ENCODE data around the gene UBE2Q2. TPM values are rescaled to one million over a fixed set of nuclear protein-coding genes. Genes with fewer than 3 reads are reported as not detected.
"Not testable (repeated sequence)": the region's sequence is repeated elsewhere in the genome, so short reads cannot be mapped to it uniquely, and the experiment has no call there.

The UBE2Q2 gene
- total RNA-seq, 1 experiment from 2014 or later: 37.5 TPM

DNA sequence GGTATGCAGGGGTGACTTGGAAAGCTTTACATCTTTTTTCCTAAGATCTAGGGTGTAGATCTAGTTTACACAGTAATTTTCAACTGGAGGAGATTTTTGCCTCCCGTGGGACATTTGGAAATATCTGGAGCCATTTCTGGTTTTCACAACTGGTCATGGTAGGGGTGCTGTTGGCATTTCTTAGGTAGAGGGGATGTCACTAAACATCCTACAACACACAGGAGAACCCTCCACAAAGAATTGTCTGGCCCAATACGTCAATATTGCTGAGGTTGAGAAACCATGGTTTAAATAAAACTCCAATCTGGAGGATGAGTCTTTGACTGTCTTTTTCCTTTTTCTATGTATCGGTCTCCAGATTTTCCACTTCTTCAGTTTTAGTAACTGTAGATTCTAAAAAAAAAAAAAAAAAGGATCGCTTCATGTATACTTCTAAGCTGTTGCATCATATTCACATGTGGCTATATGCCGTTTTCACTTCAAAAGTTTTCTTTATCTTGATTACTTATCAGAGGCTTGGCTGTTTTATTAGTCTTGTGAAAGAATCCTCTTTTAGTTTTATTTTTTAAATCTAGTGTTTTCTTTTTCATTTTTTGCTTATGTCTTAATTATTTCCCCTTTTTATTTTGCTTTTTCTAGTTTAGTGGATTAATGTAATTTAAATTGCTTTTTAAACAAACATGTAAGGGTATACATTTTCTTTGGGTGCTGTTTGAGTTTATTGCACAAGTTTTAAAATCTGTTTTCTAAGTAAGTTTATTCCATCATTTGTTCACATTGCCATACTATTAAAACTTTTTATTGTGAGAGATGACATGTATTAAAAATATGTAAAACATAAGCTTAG, 21.2 kb downstream of the UBE2Q2 start:
- DNase-seq (ENCODE audit: low read depth): no peak

DNA sequence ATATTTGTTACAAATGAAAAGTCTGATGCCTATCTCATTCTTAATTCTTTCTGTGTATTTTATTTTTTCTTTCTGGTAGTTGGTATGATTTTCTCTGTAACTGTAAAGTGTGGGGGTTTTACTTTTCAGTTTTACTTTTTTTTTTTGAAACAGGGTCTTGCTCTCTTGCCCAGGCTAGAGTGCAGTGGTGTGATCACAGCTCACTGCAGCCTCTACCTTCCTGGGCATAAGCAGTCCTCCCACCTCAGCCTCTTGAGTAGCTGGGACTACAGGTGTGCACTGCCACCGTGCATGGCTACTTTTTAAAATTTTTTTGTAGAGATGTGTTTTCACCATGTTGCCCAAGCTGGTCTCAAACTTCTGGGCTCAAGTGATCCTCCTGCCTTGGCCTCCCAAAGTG, 22.8 kb downstream of the UBE2Q2 start:
- not testable (repeated sequence) for DNase-seq (ENCODE audit: low read depth)

DNA sequence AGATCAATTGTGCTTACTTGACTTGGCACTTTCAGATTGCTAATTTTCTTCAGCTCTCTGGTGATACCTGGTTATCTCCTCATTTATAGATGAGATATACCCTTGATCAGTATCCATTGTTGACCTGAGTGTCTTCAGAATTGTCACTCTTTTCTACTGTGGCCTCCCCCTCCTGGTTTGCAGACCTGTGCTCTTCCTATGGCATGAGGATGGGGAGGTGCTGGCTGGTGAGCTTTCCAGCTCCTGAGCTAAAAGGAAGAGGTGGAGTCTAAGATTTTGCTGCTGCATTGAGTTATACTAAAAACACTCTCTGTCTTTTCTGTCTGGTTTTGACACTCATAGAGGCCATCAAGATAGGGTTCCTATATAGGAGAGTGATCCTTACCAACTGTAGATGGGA, 23.7 kb downstream of the UBE2Q2 start:
- DNase-seq (ENCODE audit: low read depth): no peak

DNA sequence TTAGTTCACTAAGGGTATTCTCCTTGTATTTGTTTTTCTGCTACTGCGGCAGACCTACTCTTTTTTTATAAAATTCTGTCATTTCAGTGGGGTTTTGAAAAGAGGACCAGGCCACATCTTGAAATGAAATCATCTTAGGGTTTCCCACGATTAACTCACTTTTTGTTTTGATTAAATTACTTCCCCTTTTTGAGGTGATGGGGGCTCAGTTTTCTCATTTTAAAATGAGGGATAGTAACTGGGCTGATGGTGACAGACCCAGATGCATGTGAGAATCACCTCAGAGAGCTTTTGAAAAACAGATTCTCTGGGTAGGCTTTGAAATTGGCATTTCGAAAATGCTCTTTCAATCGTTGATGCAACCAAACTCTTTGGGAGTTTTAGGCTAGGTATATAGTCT, 24.2 kb downstream of the UBE2Q2 start:
- DNase-seq (ENCODE audit: low read depth): no peak

DNA sequence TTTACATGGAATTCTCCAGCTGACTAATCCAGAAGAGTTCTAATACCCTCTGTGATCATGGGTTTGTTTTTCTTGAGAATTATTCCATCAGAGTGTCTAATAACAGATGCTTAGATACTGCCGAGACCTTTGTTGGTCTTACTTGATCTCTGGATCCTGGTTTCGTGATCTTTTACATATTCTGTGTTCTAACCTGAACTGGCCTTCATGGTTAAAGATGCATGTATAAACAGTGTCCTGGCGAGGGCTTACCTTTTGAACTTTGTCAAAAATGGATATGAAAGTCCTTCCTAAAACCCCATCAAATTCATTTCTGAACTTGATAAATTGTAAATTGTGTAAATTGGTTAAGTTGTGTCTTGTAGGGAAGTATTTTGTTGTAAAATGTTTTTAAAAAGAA, 24.8 kb downstream of the UBE2Q2 start:
- DNase-seq (ENCODE audit: low read depth): no peak

DNA sequence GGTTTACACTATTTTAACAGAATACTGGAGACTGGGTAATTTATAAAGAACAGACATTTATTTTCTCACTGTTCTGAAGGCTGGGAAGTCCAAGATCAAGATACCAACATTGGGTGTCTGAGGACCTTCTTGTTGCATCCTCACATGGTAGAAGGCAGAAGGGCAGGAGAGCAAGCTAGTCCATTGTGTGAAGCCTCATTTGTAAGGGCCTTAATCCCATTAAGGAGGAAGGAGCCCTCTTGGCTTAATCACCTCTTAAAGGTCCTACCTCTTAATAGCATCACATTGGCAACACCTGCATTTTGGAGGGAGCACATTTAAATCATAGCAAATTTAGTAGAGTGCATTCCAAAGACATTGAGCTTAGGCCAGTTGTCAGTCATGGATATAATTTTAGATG, 26.2 kb downstream of the UBE2Q2 start:
- DNase-seq (ENCODE audit: low read depth): no peak

DNA sequence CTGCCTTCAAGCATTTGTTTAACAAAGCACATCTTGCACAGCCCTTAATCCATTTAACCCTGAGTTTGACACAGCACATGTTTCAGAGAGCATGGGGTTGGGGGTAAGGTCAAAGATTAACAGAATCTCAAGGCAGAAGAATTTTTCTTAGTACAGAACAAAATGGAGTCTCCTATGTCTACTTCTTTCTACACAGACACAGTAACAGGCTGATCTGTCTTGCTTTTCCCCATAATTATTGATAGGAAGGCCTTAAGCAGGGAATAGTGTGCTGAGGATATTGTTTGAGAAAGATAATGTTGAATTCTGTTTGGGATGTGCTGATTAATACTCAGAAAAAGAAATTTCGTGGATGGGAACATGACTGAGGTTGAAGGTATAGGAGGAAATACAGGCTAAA, 28.3 kb downstream of the UBE2Q2 start:
- DNase-seq (ENCODE audit: low read depth): not testable (repeated sequence)

DNA sequence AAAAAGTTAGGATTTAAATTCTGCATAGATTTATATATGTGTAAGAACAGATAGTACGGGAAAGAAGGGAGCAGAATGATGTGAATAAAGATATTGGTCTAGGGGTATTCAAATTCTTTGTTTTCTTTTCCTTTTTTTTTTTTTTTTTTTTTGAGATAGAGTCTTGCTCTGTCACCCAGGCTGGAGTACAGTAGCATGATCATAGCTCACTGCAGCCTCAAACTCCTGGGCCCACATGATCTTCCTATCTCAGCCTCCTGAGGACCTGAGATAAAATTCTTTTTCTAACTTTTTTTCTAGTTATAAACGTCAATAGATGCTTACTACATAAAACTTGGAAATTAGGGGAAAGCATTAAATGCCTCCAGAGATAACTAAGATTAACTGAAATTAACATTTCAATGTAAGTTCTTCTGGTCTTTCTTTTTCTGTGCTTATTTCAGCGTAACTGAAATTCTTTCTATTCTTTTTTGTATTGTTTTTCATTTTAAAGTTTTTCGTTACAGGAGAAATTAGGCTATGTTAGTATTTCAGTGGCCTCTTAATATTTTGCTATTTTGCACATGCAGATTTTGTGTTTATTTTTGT, 29.2 kb downstream of the UBE2Q2 start:
- DNase-seq (ENCODE audit: low read depth): no peak

DNA sequence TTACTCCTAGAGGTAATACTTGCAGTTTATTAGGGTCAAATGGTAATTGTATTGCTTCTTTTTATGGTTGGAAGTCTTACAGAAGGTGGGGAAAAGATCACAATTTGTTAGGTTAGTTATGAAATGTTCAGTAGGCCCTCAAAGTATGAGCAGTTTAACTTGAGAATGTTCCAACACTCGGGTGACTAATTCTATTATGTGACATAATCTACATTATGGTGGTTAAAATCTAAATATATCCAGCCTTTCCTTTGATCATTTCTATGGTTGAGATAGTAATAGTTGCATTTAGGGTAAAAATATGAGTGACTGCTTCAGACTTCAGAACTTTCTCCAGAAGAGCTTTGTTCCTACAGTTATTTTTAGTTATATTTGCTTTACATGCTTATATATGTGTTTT, 40.8 kb downstream of the UBE2Q2 start:
- no peak for DNase-seq (ENCODE audit: low read depth)

DNA sequence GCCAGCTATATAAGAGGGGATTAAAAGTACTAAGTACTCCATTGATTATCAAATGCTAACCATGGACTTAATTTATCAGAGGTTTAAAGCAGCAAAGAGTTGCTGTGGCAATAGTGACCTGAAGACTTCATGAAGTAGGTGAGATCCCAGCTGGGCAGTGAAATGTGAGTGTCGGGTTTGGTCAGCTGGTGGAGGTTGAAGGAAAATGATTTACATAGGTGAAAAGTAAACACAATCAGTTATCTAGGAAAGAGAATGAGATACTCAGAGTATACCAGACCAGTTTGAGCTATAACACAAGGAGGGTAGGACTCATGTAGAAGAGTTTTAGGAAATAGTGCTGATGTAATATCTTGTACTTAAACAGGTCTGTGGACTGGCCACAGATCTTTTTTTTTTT, 43.9 kb downstream of the UBE2Q2 start:
- DNase-seq (ENCODE audit: low read depth): no peak

DNA sequence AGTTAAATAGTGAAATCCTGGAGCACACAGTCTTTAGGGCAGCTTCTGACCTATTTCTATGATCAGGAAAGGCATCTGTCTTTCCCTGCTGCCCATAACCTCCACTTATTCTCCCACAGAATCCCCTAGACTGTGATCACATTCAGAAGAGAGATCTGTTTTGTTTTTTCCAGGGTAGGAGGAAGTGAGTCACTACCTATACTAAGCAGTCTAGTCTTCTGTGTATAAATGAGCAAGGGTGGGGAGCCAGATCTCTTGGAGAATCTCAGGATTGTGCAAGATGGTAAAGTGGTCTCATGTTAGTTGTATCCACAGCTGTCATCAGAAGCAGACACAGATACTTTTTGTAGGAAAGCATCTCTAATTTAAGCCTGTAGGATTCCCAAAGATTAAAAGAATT, 48.6 kb downstream of the UBE2Q2 start:
- DNase-seq (ENCODE audit: low read depth): peak; percentile 79

DNA sequence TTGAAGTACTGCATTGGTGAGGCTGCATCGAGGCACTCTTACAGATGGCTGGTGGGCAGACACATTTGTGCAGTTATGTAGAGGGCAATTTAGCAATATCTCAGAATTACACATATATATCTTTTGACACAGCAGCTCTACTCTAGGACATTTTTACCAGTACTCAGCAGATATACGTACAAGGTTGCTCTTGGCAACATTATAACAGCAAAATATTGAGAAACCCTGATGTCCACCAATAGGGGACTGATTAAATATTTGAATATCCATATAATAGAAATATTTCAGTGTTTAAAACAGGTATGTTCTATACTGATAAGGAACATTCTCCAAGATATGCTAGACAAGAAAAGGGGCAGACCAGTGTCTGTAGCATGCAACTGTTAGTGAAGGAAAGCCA, 52.5 kb downstream of the UBE2Q2 start:
- no peak for DNase-seq (ENCODE audit: low read depth)

DNA sequence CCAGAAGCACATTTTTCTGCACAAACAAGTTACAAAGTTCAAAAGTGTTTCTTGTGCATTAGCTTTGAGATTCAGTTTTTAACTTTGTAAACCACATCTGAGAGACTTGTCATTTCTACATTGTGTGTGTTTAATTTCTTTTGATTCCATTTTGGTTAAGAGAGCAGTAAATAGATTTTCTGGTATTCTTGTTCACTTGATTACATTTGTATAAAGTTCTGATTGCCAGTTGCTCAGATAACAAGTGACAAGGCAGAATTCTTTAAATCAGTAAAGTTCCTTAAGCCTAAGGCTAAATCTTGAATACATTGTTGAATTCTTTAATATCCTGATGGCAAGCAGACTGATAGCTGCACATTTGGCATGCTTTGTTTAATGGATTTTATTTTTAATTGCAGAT, 57.3 kb downstream of the UBE2Q2 start:
- DNase-seq (ENCODE audit: low read depth): no peak

DNA sequence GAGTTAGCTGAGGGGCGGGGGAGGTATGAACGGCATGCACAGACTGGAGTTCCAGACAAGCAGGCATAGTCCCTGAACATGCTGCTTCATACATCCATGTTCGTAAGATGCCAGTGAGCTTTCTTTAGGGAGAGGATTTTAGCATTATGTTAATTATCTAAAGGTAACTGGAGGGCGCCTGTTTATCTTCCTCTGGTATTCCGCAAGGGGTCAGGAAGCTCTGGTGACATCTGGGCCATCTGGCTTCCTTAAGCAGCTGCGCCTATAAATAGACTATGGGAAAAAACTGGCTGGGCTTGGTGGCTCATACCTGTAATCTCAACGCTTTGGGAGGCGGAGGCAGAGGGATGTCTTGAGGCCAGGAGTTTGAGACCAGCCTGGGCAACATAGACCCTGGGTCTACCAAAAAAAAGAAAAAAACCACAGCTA, 58.9 kb downstream of the UBE2Q2 start:
- DNase-seq (ENCODE audit: low read depth): no peak

DNA sequence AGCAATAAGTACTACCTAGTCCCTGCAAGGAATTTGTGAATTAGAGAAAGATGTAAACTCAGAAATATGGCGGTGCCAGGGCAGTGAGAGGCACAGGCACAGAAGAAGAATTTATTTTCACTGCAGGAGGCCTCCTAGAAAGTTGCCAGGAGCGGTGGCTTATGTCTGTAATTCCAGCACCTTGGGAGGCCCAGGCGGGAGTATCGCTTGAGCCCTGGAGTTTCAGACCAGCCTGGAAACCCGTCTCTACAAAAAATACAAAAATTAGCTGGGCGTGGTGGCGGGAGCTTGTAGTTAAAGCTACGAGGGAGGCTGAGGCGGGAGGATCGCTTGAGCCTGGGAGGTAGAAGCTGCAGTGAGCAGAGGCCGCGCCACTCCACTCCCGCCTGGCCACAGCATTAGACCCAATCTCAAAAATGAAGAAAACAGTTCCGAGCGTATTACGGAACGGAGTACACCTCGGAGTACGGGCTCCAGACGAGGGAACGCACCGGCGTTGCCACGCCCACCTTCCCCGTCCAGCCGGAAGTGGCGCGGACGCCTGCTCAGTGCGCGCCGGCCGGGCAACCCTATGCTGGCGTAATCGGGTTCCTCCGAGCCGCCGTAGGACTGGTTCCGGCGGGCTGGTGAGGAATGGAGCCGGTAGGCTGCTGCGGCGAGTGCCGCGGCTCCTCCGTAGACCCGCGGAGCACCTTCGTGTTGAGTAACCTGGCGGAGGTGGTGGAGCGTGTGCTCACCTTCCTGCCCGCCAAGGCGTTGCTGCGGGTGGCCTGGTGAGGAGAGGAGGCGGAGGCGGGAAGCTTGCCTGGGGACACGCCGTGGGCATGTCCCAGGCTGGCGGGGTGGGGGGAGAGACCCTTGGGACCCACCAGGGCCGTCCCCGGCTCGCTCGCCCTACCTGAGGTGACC, 60.3 kb downstream of the UBE2Q2 start, which contains the start of gene FBXO22:
TSS of gene FBXO22 (plus strand) at position 548 of the 909 bp plus-strand sequence. CDS start at position 634, 86 bp downstream.
- peak; percentile 87 for DNase-seq (ENCODE audit: low read depth)

DNA sequence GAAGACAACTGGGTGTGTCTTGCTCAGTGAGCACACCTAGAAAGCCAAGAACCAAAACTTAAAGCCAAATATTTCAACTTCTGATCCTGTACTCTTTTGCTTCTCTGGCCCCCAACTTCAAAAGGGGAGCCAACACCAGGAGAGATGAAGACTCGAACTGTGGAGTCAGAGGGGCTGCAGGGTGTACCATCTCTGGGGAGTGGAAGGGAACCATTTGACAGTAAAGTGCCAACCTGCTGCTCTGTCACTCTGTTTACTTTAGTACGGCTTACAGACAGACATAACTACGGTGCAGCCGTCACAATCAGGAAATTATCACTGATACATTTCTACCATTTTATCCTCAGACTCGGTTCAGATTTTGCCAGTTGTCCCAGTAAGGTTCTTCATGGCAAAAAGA, 62.0 kb downstream of the UBE2Q2 start:
- DNase-seq (ENCODE audit: low read depth): no peak

DNA sequence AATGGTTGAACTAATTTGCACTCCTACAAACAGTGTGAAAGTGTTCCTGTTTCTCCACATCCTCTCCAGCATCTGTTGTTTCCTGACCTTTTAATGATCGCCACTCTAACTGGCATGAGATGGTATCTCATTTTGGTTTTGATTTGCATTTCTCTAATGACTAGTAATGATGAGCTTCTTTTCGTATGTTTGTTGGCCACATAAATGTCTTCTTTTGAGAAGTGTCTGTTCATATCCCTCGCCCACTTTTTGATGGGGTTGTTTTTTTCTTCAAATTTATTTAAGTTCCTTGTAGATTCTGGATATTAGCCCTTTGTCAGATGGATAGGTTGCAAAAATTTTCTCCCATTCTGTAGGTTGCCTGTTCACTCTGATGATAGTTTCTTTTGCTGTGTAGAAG, 67.1 kb downstream of the UBE2Q2 start:
- not testable (repeated sequence) for DNase-seq (ENCODE audit: low read depth)

DNA sequence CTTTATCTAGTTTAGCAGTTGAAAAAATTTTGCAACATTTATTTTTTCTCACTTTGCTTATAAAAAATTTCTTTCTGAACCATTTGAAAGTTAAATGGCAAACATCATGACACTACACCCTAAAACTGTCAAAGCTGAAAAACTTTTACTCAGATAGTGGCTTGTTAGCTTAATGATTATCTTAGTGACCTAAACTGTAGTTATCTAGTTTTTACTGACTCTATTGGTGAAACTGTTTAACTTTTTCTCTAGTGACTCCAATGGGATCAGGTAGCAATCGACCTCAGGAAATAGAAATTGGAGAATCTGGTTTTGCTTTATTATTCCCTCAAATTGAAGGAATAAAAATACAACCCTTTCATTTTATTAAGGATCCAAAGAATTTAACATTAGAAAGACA, 73.7 kb downstream of the UBE2Q2 start:
- no peak for DNase-seq (ENCODE audit: low read depth)

DNA sequence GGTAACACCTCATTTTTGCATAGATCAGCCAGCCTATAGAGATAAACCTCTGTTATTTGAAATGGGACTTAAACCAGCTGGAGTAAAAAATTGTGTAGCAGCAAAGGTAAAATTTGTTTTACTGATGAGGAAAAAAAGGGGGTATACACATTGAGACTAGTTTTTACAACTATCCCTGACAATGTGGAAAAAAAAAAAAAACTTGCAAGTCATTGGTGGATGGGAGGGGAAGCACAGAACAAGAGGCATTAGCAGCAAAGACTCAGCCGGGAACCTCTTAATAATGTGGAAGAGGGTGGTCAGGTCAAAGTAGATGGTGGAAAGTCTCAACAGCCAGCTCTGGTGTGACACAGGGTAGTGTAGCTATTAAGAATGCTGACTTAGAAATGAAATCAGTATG, 74.9 kb downstream of the UBE2Q2 start:
- no peak for DNase-seq (ENCODE audit: low read depth)

DNA sequence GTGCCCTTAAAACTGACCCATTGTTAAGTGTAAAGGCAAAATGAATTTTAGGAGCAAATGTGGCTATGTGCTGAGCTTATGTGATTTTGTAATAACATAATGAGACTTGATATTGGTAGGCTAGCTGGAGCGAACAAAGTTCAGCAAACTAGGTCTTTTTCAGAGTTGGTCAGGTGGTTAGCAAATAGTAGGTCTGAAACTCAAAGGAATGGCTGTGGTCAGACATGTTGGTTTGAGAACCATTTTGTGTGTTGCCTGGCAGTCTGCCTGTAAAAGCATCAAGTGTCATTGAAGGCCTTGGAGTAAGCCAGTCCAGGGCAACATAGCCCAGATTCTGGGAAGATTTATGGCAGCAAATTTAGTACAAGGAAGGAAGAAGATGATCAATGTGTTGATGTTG, 76.8 kb downstream of the UBE2Q2 start:
- DNase-seq (ENCODE audit: low read depth): peak; percentile 46

DNA sequence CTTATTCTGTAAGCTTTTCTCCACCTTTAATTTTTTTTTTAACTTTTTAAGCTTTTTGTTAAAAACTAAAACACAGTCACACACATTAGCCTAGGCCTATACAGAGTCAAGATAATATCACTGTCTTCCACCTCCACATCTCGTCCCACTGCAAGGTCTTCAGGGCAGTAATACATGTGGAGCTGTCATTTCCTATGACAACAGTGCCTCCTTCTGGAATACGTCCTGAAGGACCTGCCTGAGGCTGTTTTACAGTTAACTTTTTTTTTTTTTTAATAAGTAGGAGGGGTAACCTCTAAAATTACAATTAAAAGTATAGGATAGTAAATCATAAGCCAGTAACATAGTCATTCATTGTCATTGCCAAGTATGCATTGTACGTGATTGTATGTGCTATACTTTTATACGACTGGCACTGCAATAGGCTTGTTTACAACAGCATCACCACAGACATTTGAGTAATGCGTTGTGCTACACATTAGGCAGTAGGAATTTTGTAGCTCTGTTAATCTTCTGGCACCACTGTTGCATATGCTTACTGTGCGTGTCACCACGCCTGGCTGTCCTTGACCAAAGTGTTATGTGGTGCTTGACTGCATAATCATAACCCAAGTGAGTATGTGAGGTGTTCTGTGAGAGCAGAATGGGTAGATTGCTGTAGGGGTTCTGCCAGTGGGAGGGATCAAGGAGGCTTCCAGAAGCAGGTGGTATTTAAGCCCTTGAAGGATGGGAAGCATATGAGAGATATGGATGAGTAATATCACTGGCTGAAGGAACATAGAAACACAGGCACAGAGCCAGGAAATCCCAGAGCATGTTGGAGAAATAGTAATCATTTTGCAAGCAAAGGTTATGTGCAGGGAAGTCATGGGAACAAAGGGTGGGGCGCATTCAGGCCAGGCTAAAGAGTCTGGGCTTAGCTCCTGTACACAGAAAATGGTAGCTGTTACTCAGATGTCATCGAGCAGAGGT, 78.8 kb downstream of the UBE2Q2 start:
- DNase-seq (ENCODE audit: low read depth): peak; percentile 34

Measured in M059J (cell line).